H9 (cell line): ENCODE measurements around the gene TPPP3. TPM values are rescaled to one million over a fixed set of nuclear protein-coding genes. Genes with fewer than 3 reads are reported as not detected.

Experiments
- DNase-seq: peaks from one replicate; pipeline ENCODE4 v3.0.0-alpha.2; 2017
- H2AFZ ChIP-seq: one replicate; pipeline ENCODE4 v1.6.1; 2013; ENCODE audit warnings: mild to moderate bottlenecking, low read length, control low read depth, moderate library complexity
- H2AK5ac ChIP-seq: 2 replicates; pipeline ENCODE4 v1.6.1; 2013; ENCODE audit warnings: low read length, control low read depth, mixed read lengths; ENCODE audit not compliant: insufficient read length
- H2BK120ac ChIP-seq: one replicate; pipeline ENCODE4 v1.6.1; 2013; ENCODE audit warnings: low read depth, mild to moderate bottlenecking, low read length, control low read depth, inconsistent platforms; ENCODE audit not compliant: poor library complexity, severe bottlenecking
- H2BK12ac ChIP-seq: 2 replicates; pipeline ENCODE4 v1.6.1; 2013; ENCODE audit warnings: low read length, control low read depth, mixed read lengths, low read depth; ENCODE audit not compliant: insufficient read length
- H2BK15ac ChIP-seq: 2 replicates; pipeline ENCODE4 v1.6.1; 2013; ENCODE audit warnings: low read depth, low read length, control low read depth
- H2BK20ac ChIP-seq: one replicate; pipeline ENCODE4 v1.6.1; 2013; ENCODE audit warnings: low read depth, mild to moderate bottlenecking, low read length, control low read depth, inconsistent platforms; ENCODE audit not compliant: poor library complexity, severe bottlenecking
- H2BK5ac ChIP-seq: 2 replicates; pipeline ENCODE4 v1.6.1; 2013; ENCODE audit warnings: low read length, control low read depth, mixed read lengths; ENCODE audit not compliant: insufficient read length
- H3K14ac ChIP-seq: 2 replicates; pipeline ENCODE4 v1.6.1; 2013; ENCODE audit warnings: low read length, control low read depth; ENCODE audit not compliant: insufficient read depth
- H3K18ac ChIP-seq: 2 replicates; pipeline ENCODE4 v1.6.1; 2013; ENCODE audit warnings: low read depth, mild to moderate bottlenecking, mixed read lengths, low read length, control low read depth; ENCODE audit not compliant: insufficient read length
- H3K23ac ChIP-seq: 2 replicates; pipeline ENCODE4 v1.6.1; 2013; ENCODE audit warnings: low read length, control low read depth, mixed read lengths, low read depth; ENCODE audit not compliant: insufficient read length
- H3K23me2 ChIP-seq: 2 replicates; pipeline ENCODE4 v1.6.1; 2013; ENCODE audit warnings: low read depth, mild to moderate bottlenecking, mixed read lengths, low read length, control low read depth; ENCODE audit not compliant: insufficient read length, poor library complexity, severe bottlenecking
- H3K27ac ChIP-seq: 2 replicates; pipeline ENCODE4 v1.5.1; 2013; ENCODE audit warnings: low read length, control low read depth, mixed read lengths, low read depth; ENCODE audit not compliant: insufficient read length
- H3K27me3 ChIP-seq: 2 replicates; pipeline ENCODE4 v1.6.1; 2013; ENCODE audit warnings: low read length, control low read depth, inconsistent platforms; ENCODE audit not compliant: insufficient read depth
- H3K4ac ChIP-seq: 2 replicates; pipeline ENCODE4 v1.6.1; 2013; ENCODE audit warnings: low read depth, mild to moderate bottlenecking, control low read depth, inconsistent platforms, low read length, moderate library complexity
- H3K4me1 ChIP-seq: 2 replicates; pipeline ENCODE4 v1.6.1; 2013; ENCODE audit warnings: low read length, control low read depth, inconsistent platforms; ENCODE audit not compliant: insufficient read depth
- H3K4me2 ChIP-seq: 2 replicates; pipeline ENCODE4 v1.6.1; 2013; ENCODE audit warnings: low read length, control low read depth, mixed read lengths; ENCODE audit not compliant: insufficient read length, insufficient read depth
- H3K56ac ChIP-seq: 2 replicates; pipeline ENCODE4 v1.6.1; 2013; ENCODE audit warnings: low read depth, mild to moderate bottlenecking, mixed read lengths, low read length, control low read depth; ENCODE audit not compliant: insufficient read length
- H3K79me1 ChIP-seq: 2 replicates; pipeline ENCODE4 v1.6.1; 2013; ENCODE audit warnings: low read depth, mild to moderate bottlenecking, moderate library complexity, low read length, control low read depth, inconsistent platforms; ENCODE audit not compliant: insufficient read depth, poor library complexity, severe bottlenecking
- H3K79me2 ChIP-seq: 2 replicates; pipeline ENCODE4 v1.6.1; 2013; ENCODE audit warnings: low read length, control low read depth, inconsistent platforms; ENCODE audit not compliant: insufficient read depth
- H3K9ac ChIP-seq: 2 replicates; pipeline ENCODE4 v1.6.1; 2013; ENCODE audit warnings: low read length, control low read depth, mixed read lengths; ENCODE audit not compliant: insufficient read length; ENCODE audit errors: extremely low read depth
- H3K9me3 ChIP-seq: one replicate; pipeline ENCODE4 v1.6.1; 2013; ENCODE audit warnings: low read depth, low read length, inconsistent platforms; ENCODE audit not compliant: control insufficient read depth
- H3T11ph ChIP-seq: one replicate; pipeline ENCODE4 v1.6.1; 2013; ENCODE audit warnings: mild to moderate bottlenecking, low read length, control low read depth, inconsistent platforms
- H4K20me1 ChIP-seq: one replicate; pipeline ENCODE4 v1.6.1; 2013; ENCODE audit not compliant: control insufficient read depth, insufficient read length, insufficient read depth
- H4K5ac ChIP-seq: 2 replicates; pipeline ENCODE4 v1.6.1; 2013; ENCODE audit warnings: low read depth, mild to moderate bottlenecking, mixed read lengths, low read length, control low read depth; ENCODE audit not compliant: insufficient read length
- H4K8ac ChIP-seq: replicated peaks from 2 replicates; pipeline ENCODE4 v1.6.1; 2013; ENCODE audit warnings: low read length, control low read depth, mixed read lengths, low read depth; ENCODE audit not compliant: insufficient read length
- H4K91ac ChIP-seq: 2 replicates; pipeline ENCODE4 v1.6.1; 2013; ENCODE audit warnings: low read depth, mild to moderate bottlenecking, moderate library complexity, mixed read lengths, low read length, control low read depth; ENCODE audit not compliant: insufficient read length
- H3K27ac Mint-ChIP-seq, 3 experiments: 2 replicates in 2 of 3; 3 replicates in 1 of 3; pipeline ENCODE4 v1.8.0; 2020 to 2021; ENCODE audit warnings: mixed read lengths in 3 of 3, mild to moderate bottlenecking in 1 of 3, moderate library complexity in 1 of 3
- H3K27me3 Mint-ChIP-seq: 2 replicates; pipeline ENCODE4 v1.8.0; 2021; ENCODE audit warnings: low read depth, mild to moderate bottlenecking, moderate library complexity, mixed read lengths
- H3K36me3 Mint-ChIP-seq, 3 experiments: 2 replicates in 2 of 3; 3 replicates in 1 of 3; pipeline ENCODE4 v1.8.0; 2020 to 2021; ENCODE audit warnings: low read depth in 3 of 3, mixed read lengths in 3 of 3; ENCODE audit not compliant: insufficient read depth in 1 of 3
- H3K4me1 Mint-ChIP-seq, 2 experiments: 2 replicates each; pipeline ENCODE4 v1.8.0; 2020; ENCODE audit warnings: mixed read lengths in 2 of 2
- H3K4me3 Mint-ChIP-seq, 2 experiments: 2 replicates in 1 of 2; 3 replicates in 1 of 2; pipeline ENCODE4 v1.8.0; 2020 to 2021; ENCODE audit warnings: mild to moderate bottlenecking in 2 of 2, mixed read lengths in 2 of 2, moderate library complexity in 1 of 2
- H3K9me3 Mint-ChIP-seq, 2 experiments: 2 replicates in 1 of 2; 3 replicates in 1 of 2; pipeline ENCODE4 v1.8.0; 2020; ENCODE audit warnings: mild to moderate bottlenecking in 2 of 2, mixed read lengths in 2 of 2, moderate library complexity in 1 of 2
- CTCF ChIP-seq: fragments of 200-600 bp; sonication (generic); conservative IDR thresholded peaks from 3 replicates; pipeline ENCODE4 v1.8.0; 2021; ENCODE audit warnings: antibody characterized with exemption, mild to moderate bottlenecking
- WGBS: extraction: QIAGEN DNeasy Blood & Tissue Kit; methylation state at CpG from one replicate; pipeline ENCODE4 v1.1.7; 2013; ENCODE audit warnings: missing lambda C conversion rate, low lambda C conversion rate, mixed read lengths; ENCODE audit not compliant: insufficient read length; ENCODE audit errors: extremely low coverage; 5-methylcytosine and 5-hydroxymethylcytosine counted together
- total RNA-seq: library from RNA; stranded (reverse); gene quantifications from 2 replicates; pipeline ENCODE4 v1.2.1, GENCODE V29; 2021

Gene TPPP3
- total RNA-seq, 1 experiment from 2014 or later: 0.79 TPM

GRCh38 chr16:67406111-67406971, 13.0 kb upstream of the TPPP3 start:
- H3K4me1 Mint-ChIP-seq: peaks cover 44% of the 10 kb centered on the region in 2 experiments
- Histone ChIP-seq H2BK20ac (no peak overlapping the region), H3K4me2 (no peak overlapping the region), H3K4ac (no peak overlapping the region), H2AFZ (no peak overlapping the region), H3K56ac (no peak overlapping the region), H4K5ac (no peak overlapping the region), H2AK5ac (no peak overlapping the region), H3K9ac (no peak overlapping the region), H3K27ac (no peak overlapping the region), H3K27me3 (no peaks in the 10 kb centered on the region), H3K23ac (no peak overlapping the region), H3K79me2 (no peaks in the 10 kb centered on the region), H2BK5ac (no peak overlapping the region), H2BK15ac (no peak overlapping the region), H3T11ph (no peak overlapping the region), H4K20me1 (no peaks in the 10 kb centered on the region), H3K14ac (no peak overlapping the region; the same call in 1 of the 2 replicates), H4K8ac (no peak overlapping the region), H3K18ac (no peak overlapping the region), H3K79me1 (no peaks in the 10 kb centered on the region), H3K4me1 (peaks cover 8% of the 10 kb centered on the region; the same call in 1 of the 2 replicates), H2BK12ac (no peak overlapping the region), H4K91ac (no peak overlapping the region), H3K23me2 (no peaks in the 10 kb centered on the region), H3K9me3 (no peaks in the 10 kb centered on the region), H2BK120ac (no peak overlapping the region)
- no peak overlapping the region; a peak in 1 of 7 replicates for H3K27ac Mint-ChIP-seq
- no CpG with 5 or more reads among the region's 18 CpGs for WGBS
- no peaks in the 10 kb centered on the region for H3K9me3 Mint-ChIP-seq
- peaks cover 0 to 2% (median 0%) of the 10 kb centered on the region in 3 experiments; a peak in 1 of 7 replicates for H3K36me3 Mint-ChIP-seq
- H3K27me3 Mint-ChIP-seq: peaks cover 22% of the 10 kb centered on the region
- no peak overlapping the region for H3K4me3 Mint-ChIP-seq
- no peak for DNase-seq
- no peak for TF ChIP-seq CTCF
